Thyroid gland (tissue), 4 donors: Measurements from ENCODE around the gene HYAL2.

Experiments used
- CTCF ChIP-seq, 6 experiments: fragments of 200-600 bp in 3 of 6; fragments of 450-650 bp in 3 of 6; sonication (generic) in 3 of 6; IDR thresholded peaks; one replicate each; pipeline ENCODE4 v1.5.1; 2016 to 2019; ENCODE audit warnings: antibody characterized with exemption in 6 of 6, mild to moderate bottlenecking in 2 of 6, inconsistent platforms in 1 of 6, moderate library complexity in 1 of 6
- POLR2A ChIP-seq, 2 donors: fragments of 450-650 bp; IDR thresholded peaks; one replicate each; pipeline ENCODE4 v1.6.1; 2017; ENCODE audit warnings: antibody characterized with exemption in 2 of 2, mild to moderate bottlenecking in 2 of 2, moderate library complexity in 1 of 2

GRCh38 chr3:50268276-50268675, 54.3 kb downstream of the HYAL2 start:
- TF ChIP-seq CTCF (IDR thresholded peaks at IDR 0.05) (no peak), POLR2A (IDR thresholded peaks at IDR 0.05) (no peak)
